Neural crest cell (in vitro differentiated cells): ENCODE data around the gene IL12RB1. TPM values are rescaled to one million over a fixed set of nuclear protein-coding genes. Genes with fewer than 3 reads are reported as not detected.

ENCODE experiments used
- DNase-seq: peaks from one replicate; pipeline ENCODE4 v3.0.0; 2021; ENCODE audit warnings: low read depth, mixed read lengths, low spot score
- H3K27ac Mint-ChIP-seq: one replicate; pipeline ENCODE4 v1.8.0; 2021; ENCODE audit warnings: mild to moderate bottlenecking, mixed read lengths; ENCODE audit not compliant: unreplicated experiment
- H3K27me3 Mint-ChIP-seq: 2 replicates; pipeline ENCODE4 v1.8.0; 2021; ENCODE audit warnings: low read depth, mild to moderate bottlenecking, mixed read lengths
- H3K36me3 Mint-ChIP-seq: 2 replicates; pipeline ENCODE4 v1.8.0; 2021; ENCODE audit warnings: low read depth, mild to moderate bottlenecking, mixed read lengths
- H3K4me1 Mint-ChIP-seq: 2 replicates; pipeline ENCODE4 v1.8.0; 2021; ENCODE audit warnings: mixed read lengths
- H3K4me3 Mint-ChIP-seq: one replicate; pipeline ENCODE4 v1.8.0; 2021; ENCODE audit warnings: mild to moderate bottlenecking, mixed read lengths
- H3K9me3 Mint-ChIP-seq: 2 replicates; pipeline ENCODE4 v1.8.0; 2021; ENCODE audit warnings: mixed read lengths
- total RNA-seq: library from RNA; stranded (reverse); gene quantifications from 2 replicates; pipeline ENCODE4 v1.2.1, GENCODE V29; 2021
- TF ChIP-seq, protein P1 (sequence below): fragments of 200-600 bp; sonication (generic); conservative IDR thresholded peaks from 2 replicates; pipeline ENCODE4 v1.5.0; 2021; ENCODE audit warnings: antibody characterized with exemption, mild to moderate bottlenecking

IL12RB1 gene
- total RNA-seq, 1 donor from 2014 or later = not detected

GRCh38 chr19:18016209-18016910, 70.4 kb downstream of the IL12RB1 start:
- Mint-ChIP-seq H3K9me3 (no peaks in the 10 kb centered on the region), H3K4me3 (no peak overlapping the region), H3K27me3 (no peaks in the 10 kb centered on the region), H3K27ac (no peak overlapping the region), H3K36me3 (no peaks in the 10 kb centered on the region), H3K4me1 (peaks cover 24% of the 10 kb centered on the region)
- no peak for DNase-seq
- TF ChIP-seq, protein P1, sequence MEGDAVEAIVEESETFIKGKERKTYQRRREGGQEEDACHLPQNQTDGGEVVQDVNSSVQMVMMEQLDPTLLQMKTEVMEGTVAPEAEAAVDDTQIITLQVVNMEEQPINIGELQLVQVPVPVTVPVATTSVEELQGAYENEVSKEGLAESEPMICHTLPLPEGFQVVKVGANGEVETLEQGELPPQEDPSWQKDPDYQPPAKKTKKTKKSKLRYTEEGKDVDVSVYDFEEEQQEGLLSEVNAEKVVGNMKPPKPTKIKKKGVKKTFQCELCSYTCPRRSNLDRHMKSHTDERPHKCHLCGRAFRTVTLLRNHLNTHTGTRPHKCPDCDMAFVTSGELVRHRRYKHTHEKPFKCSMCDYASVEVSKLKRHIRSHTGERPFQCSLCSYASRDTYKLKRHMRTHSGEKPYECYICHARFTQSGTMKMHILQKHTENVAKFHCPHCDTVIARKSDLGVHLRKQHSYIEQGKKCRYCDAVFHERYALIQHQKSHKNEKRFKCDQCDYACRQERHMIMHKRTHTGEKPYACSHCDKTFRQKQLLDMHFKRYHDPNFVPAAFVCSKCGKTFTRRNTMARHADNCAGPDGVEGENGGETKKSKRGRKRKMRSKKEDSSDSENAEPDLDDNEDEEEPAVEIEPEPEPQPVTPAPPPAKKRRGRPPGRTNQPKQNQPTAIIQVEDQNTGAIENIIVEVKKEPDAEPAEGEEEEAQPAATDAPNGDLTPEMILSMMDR = no peak

- no peak for DNase-seq
- H3K27ac Mint-ChIP-seq = no peak overlapping the region
Measured at GRCh38 chr19:18014197-18014596, 72.5 kb downstream of the IL12RB1 start.

GRCh38 chr19:18013210-18014111, 73.3 kb downstream of the IL12RB1 start:
- peak overlapping the region; percentile 20 for H3K4me3 Mint-ChIP-seq
- H3K27ac Mint-ChIP-seq = peak overlapping the region; percentile 10
- no peaks in the 10 kb centered on the region for H3K9me3 Mint-ChIP-seq
- TF ChIP-seq, protein P1 = no peak
- DNase-seq = peak; percentile 33
- H3K36me3 Mint-ChIP-seq = no peaks in the 10 kb centered on the region
- H3K4me1 Mint-ChIP-seq = peaks cover 24% of the 10 kb centered on the region
- H3K27me3 Mint-ChIP-seq = no peaks in the 10 kb centered on the region

More at GRCh38 chr19:18014197-18014596, 72.5 kb downstream of the IL12RB1 start:
- TF ChIP-seq, protein P1 = no peak
- Mint-ChIP-seq H3K4me3 (peak overlapping the region; percentile 20), H3K27me3 (no peaks in the 10 kb centered on the region), H3K4me1 (peaks cover 24% of the 10 kb centered on the region), H3K9me3 (no peaks in the 10 kb centered on the region), H3K36me3 (no peaks in the 10 kb centered on the region)

- H3K4me1 Mint-ChIP-seq = peaks cover 25% of the 10 kb centered on the region
Measured at GRCh38 chr19:18010149-18010548, 76.6 kb downstream of the IL12RB1 start.

DNA sequence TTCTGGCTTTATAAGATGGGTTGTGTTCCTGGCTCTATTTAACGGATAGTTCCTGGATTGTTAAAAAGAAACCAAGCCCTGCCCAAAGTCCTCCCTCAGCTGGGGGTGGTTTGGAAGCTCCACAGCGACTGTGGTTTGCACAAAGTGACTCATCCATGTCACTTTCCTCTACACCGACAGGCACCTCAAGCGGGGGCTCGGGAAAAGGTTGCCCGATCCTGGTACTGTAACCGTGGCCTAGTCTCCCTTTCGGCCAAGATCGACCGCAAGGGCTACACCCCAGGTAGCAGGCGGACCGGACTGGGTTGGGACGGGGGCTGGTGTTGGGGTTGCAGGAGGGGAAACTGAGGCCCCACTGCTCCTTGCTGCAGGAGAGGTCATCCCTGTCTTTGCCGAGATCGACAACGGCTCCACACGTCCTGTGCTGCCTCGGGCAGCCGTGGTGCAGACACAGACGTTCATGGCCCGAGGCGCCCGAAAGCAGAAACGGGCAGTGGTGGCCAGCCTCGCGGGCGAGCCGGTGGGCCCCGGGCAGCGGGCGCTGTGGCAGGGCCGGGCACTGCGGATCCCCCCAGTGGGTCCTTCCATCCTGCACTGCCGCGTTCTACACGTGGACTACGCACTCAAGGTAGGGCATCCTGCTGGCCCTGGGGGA, 77.2 kb downstream of the IL12RB1 start:
- peaks cover 24% of the 10 kb centered on the region for H3K4me1 Mint-ChIP-seq
- no peaks in the 10 kb centered on the region for H3K9me3 Mint-ChIP-seq
- DNase-seq = no peak
- TF ChIP-seq, protein P1 = no peak
- no peak overlapping the region for H3K27ac Mint-ChIP-seq
- H3K4me3 Mint-ChIP-seq = no peak overlapping the region
- H3K27me3 Mint-ChIP-seq = peaks cover 12% of the 10 kb centered on the region
- peaks cover 2% of the 10 kb centered on the region for H3K36me3 Mint-ChIP-seq

More at GRCh38 chr19:18010149-18010548, 76.6 kb downstream of the IL12RB1 start:
- H3K36me3 Mint-ChIP-seq = peaks cover 2% of the 10 kb centered on the region
- H3K9me3 Mint-ChIP-seq = no peaks in the 10 kb centered on the region
- no peak overlapping the region for H3K4me3 Mint-ChIP-seq
- no peak for DNase-seq
- H3K27ac Mint-ChIP-seq = no peak overlapping the region
- peaks cover 12% of the 10 kb centered on the region for H3K27me3 Mint-ChIP-seq
- TF ChIP-seq, protein P1 = no peak
